Stimulated activated naive CD8-positive, alpha-beta T cell treated with anti-CD3 and anti-CD28 coated beads, Interleukin-15, amount 100 ng/mL, for 72 hours (primary cell): ENCODE data around the gene SYMPK.
"Not testable (repeated sequence)": the region's sequence is repeated elsewhere in the genome, so short reads cannot be mapped to it uniquely, and the experiment has no call there.

Source experiments
- ATAC-seq: fragments of 150-1000 bp; cut with Tn5 transposase; 2 replicates; pipeline ENCODE4 v1.10.0; 2021; ENCODE audit warnings: mild to moderate bottlenecking, moderate library complexity
- DNase-seq, 2 donors: peaks; one replicate each; pipeline ENCODE4 v3.0.0; 2021 to 2022
- H3K27ac Mint-ChIP-seq, 2 donors: one replicate each; pipeline ENCODE4 v1.8.0; 2022; ENCODE audit warnings: mild to moderate bottlenecking in 2 of 2, mixed read lengths in 2 of 2, moderate library complexity in 2 of 2
- H3K27me3 Mint-ChIP-seq: one replicate; pipeline ENCODE4 v1.8.0; 2022; ENCODE audit warnings: mixed read lengths
- H3K4me1 Mint-ChIP-seq: one replicate; pipeline ENCODE4 v1.8.0; 2022; ENCODE audit warnings: mild to moderate bottlenecking, mixed read lengths
- H3K4me3 Mint-ChIP-seq, 2 donors: one replicate each; pipeline ENCODE4 v1.8.0; 2022; ENCODE audit warnings: mild to moderate bottlenecking in 2 of 2, mixed read lengths in 2 of 2, moderate library complexity in 1 of 2
- H3K9me3 Mint-ChIP-seq, 2 donors: one replicate each; pipeline ENCODE4 v1.8.0; 2022; ENCODE audit warnings: mixed read lengths in 2 of 2

SYMPK gene

DNA sequence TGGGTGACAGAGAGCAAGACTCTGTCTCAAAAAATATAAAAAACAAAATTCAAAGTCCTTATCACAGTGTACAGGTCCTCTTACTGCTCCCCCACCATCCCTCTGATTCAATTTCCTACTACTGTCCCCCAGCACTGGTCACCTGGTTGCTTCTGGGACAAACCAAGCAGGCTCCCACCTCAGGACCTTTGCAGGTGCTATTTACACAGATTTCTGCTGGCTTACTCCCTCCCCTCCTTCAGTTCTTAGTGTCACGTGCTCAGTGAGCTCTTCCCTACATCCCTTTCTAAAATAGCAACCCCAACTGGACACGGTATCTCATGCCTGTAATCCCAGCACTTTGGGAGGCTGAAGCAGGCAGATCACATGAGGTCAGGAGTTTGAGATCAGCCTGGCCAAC lies 17.0 kb upstream of the SYMPK start:
- H3K4me1 Mint-ChIP-seq = peaks cover 51% of the 10 kb centered on the region
- no peak overlapping the region for H3K27ac Mint-ChIP-seq
- no peaks in the 10 kb centered on the region for H3K9me3 Mint-ChIP-seq
- ATAC-seq (no peak), DNase-seq (no peak)
- H3K4me3 Mint-ChIP-seq = no peak overlapping the region
- peaks cover 35% of the 10 kb centered on the region for H3K27me3 Mint-ChIP-seq

- no peak for ATAC-seq
- H3K4me3 Mint-ChIP-seq = no peak overlapping the region
- H3K9me3 Mint-ChIP-seq = no peaks in the 10 kb centered on the region
- H3K4me1 Mint-ChIP-seq = peaks cover 48% of the 10 kb centered on the region
- peaks cover 44% of the 10 kb centered on the region for H3K27me3 Mint-ChIP-seq
- DNase-seq = no peak
- H3K27ac Mint-ChIP-seq = no peak overlapping the region
Observed at GRCh38 chr19:45879055-45879454, 16.1 kb upstream of the SYMPK start.

GRCh38 chr19:45878043-45878794 lies 15.3 kb upstream of the SYMPK start:
- H3K4me1 Mint-ChIP-seq = peaks cover 39% of the 10 kb centered on the region
- H3K4me3 Mint-ChIP-seq = no peak overlapping the region
- ATAC-seq (peak; percentile 76), DNase-seq (no peak)
- H3K9me3 Mint-ChIP-seq = no peaks in the 10 kb centered on the region
- H3K27ac Mint-ChIP-seq = no peak overlapping the region
- H3K27me3 Mint-ChIP-seq = peaks cover 49% of the 10 kb centered on the region

DNA sequence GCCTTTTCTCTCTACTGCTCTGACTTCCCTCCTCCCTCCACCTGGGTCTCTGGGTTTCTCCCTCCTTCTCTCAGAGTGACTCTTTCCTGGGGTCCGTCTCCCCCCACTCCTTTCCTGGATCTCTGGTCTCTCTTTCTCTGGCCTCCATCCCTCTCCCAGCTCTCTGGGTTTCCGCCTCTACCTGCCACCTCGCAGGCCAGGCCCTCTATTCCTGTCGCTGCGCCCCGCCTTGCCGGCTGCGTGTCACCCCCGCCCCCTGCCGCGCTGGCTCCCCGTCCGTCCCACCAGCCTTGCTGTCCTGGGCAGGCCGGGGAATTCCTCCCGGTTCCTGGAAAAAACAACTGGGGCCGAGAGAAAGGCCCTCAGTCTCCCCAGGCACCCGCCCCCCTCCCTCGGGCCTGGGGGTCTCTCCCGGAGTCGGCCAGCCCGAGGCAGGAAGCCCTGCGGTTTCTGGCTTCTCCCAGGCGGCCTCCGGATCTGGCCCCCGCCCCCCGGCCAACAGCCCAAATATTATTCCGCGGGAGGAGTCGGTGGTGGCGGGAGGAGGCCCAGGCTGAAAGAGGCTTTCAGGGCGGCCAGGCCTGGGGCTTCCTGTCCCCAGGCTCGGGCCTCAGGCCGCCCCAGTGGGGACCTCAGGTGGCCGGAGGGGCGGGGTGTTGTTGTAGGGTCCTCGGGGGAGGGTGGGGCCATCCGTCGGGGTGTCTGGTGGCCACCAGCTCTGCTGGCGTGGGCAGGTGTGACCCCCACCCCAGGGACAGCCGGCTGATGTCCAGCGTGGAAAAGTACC lies 13.7 kb upstream of the SYMPK start:
- DNase-seq (peak; percentile 33 to 39), ATAC-seq (peak; percentile 54)
- Mint-ChIP-seq H3K9me3 (no peaks in the 10 kb centered on the region), H3K4me3 (peak overlapping the region; percentile 59 to 66), H3K27ac (peak overlapping the region in 1 of 2 donors; percentile 59), H3K4me1 (peaks cover 27% of the 10 kb centered on the region), H3K27me3 (peaks cover 49% of the 10 kb centered on the region)

DNA sequence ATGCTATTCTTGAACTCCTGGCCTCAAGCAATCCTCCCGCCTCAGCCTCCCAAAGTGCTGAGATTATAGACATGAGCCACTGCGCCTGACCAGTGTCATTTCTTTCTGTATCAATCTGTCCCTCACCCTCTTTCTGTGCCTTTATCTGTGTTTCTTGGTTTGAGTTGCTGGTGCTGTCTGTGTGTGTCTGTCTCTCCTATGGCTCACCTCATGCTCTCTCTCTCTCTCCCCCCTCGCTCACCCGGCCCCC lies 13.1 kb upstream of the SYMPK start:
- peaks cover 22% of the 10 kb centered on the region for H3K4me1 Mint-ChIP-seq
- H3K9me3 Mint-ChIP-seq = no peaks in the 10 kb centered on the region
- peak; percentile 78 for ATAC-seq
- peak overlapping the region; percentile 59 to 66 for H3K4me3 Mint-ChIP-seq
- H3K27me3 Mint-ChIP-seq = peaks cover 49% of the 10 kb centered on the region
- DNase-seq = no peak
- no peak overlapping the region for H3K27ac Mint-ChIP-seq

DNA sequence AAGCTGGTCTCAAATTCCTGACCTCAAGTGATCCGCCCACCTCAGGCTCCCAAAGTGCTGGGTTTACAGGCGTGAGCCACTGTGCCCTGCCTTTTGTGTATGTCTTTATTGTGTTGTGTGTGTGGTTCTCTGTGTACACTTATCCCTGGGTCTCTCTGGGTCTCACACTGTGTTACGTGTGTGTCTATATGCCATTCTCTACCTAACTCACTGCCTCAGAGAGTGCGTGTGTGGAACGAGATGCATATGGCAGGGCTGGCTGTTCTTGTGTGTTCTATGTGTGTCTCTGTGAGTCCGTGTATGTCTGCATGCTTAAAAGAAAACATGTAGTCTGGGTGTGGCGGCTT lies 11.6 kb upstream of the SYMPK start:
- peaks cover 49% of the 10 kb centered on the region for H3K27me3 Mint-ChIP-seq
- no peak for ATAC-seq
- no peak overlapping the region for H3K4me3 Mint-ChIP-seq
- no peak for DNase-seq
- no peaks in the 10 kb centered on the region for H3K9me3 Mint-ChIP-seq
- H3K27ac Mint-ChIP-seq = no peak overlapping the region
- H3K4me1 Mint-ChIP-seq = peaks cover 20% of the 10 kb centered on the region

DNA sequence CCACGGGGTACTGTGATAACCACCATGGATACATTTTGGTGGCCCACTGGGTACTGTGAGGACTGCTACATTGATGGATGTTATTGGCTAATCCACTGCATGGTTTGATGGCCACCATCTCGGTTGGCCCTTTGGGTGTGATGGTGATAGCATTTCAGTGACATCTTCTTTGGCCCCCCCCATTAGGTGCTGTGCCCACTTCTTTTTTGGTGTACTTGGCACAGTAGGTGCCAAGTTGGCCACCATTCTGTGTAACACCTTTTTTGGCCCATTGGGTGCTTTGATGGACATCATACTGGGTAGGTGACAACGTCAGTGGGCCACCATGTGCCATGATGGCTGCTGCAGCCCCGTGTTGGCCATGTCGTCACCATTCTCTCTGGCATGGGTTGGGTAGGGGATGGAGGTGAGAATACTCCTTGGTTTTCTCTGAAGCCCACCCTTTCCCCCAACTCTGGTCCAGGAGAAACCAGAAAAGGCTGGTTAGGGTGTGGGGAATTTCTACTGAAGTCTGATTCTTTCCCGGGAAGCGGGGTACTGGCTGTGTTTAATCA lies 10.3 kb upstream of the SYMPK start:
- DNase-seq (no peak), ATAC-seq (no peak)
- H3K4me3 Mint-ChIP-seq = no peak overlapping the region
- no peaks in the 10 kb centered on the region for H3K9me3 Mint-ChIP-seq
- H3K27ac Mint-ChIP-seq = no peak overlapping the region
- peaks cover 15% of the 10 kb centered on the region for H3K4me1 Mint-ChIP-seq
- H3K27me3 Mint-ChIP-seq = peaks cover 43% of the 10 kb centered on the region

DNA sequence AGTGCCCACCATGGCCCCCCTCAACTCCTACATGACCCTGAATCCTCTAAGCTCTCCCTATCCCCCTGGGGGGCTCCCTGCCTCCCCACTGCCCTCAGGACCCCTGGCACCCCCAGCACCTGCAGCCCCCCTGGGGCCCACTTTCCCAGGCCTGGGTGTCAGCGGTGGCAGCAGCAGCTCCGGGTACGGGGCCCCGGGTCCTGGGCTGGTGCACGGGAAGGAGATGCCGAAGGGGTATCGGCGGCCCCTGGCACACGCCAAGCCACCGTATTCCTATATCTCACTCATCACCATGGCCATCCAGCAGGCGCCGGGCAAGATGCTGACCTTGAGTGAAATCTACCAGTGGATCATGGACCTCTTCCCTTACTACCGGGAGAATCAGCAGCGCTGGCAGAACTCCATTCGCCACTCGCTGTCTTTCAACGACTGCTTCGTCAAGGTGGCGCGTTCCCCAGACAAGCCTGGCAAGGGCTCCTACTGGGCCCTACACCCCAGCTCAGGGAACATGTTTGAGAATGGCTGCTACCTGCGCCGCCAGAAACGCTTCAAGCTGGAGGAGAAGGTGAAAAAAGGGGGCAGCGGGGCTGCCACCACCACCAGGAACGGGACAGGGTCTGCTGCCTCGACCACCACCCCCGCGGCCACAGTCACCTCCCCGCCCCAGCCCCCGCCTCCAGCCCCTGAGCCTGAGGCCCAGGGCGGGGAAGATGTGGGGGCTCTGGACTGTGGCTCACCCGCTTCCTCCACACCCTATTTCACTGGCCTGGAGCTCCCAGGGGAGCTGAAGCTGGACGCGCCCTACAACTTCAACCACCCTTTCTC lies 9.4 kb upstream of the SYMPK start:
- H3K27ac Mint-ChIP-seq = no peak overlapping the region
- peaks cover 9% of the 10 kb centered on the region for H3K4me1 Mint-ChIP-seq
- ATAC-seq = no peak
- H3K27me3 Mint-ChIP-seq = peaks cover 34% of the 10 kb centered on the region
- H3K9me3 Mint-ChIP-seq = no peaks in the 10 kb centered on the region
- DNase-seq = no peak
- H3K4me3 Mint-ChIP-seq = no peak overlapping the region

DNA sequence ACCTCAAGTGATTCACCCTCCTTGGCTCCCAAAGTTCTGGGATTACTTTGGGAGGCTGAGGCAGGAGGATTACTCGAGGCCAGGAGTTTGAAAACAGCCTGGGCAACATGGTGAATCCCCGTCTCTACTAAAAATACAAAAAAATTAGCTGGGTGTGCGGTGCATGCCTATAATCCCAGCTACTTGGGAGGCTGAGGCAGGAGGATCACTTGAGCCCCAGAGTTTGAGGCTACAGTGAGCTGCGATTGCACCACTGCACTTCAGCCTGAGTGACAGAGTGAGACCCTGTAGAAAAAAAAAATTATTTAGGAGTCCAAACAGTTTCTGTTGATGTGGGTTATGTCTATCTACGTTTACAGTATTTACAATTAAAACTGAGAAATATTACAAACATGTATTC lies 7.9 kb upstream of the SYMPK start:
- peaks cover under 1% of the 10 kb centered on the region for H3K4me1 Mint-ChIP-seq
- ATAC-seq = no peak
- H3K9me3 Mint-ChIP-seq = no peaks in the 10 kb centered on the region
- H3K27me3 Mint-ChIP-seq = peaks cover 39% of the 10 kb centered on the region
- H3K4me3 Mint-ChIP-seq = no peak overlapping the region
- no peak overlapping the region for H3K27ac Mint-ChIP-seq
- DNase-seq = no peak

- not testable (repeated sequence) for ATAC-seq, H3K4me3 Mint-ChIP-seq, H3K9me3 Mint-ChIP-seq, DNase-seq, H3K27ac Mint-ChIP-seq
- Mint-ChIP-seq H3K4me1 (peaks cover 18% of the 10 kb centered on the region), H3K27me3 (peaks cover 43% of the 10 kb centered on the region)
Observed at GRCh38 chr19:45867241-45867640, 4.3 kb upstream of the SYMPK start.

DNA sequence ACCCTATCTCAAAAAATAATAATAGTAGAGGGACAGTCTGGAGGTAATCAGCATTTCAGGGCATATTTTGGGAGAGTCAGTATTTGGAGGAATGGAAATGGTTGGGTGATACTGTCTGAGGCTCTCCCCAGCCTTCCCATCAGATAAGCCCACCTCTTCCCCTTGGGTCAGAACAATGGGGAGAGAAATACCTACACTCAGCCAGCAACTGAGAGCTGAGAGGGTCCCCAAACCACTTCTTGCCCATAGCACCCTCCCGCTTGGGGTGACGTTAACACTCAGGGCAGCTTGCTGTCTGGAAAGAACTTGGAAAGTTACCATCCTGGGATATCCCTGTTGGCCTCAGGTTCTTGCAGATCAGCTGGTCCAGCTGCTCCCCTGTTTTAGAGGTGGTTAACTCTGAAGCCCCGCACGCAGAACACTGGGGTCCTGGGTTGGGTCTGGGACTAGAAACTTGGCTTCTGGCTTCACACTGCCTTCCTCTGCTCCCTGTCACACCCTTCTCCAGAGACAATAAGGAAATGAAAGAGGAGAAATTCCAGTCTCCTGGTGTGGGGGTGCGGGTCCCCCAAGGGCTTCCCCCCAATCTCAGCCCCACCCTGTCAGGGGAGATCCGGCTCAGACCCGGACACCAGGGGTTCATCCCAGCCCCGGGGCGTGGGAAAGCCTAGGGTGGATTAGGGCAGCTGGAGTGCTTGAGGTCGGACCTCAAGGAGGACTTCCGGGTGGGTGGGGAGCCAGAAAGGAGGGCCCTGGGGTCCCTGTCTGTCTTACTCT lies 3.6 kb upstream of the SYMPK start:
- H3K9me3 Mint-ChIP-seq = no peaks in the 10 kb centered on the region
- no peak for DNase-seq
- H3K27me3 Mint-ChIP-seq = peaks cover 43% of the 10 kb centered on the region
- no peak overlapping the region for H3K27ac Mint-ChIP-seq
- no peak for ATAC-seq
- peaks cover 25% of the 10 kb centered on the region for H3K4me1 Mint-ChIP-seq
- no peak overlapping the region for H3K4me3 Mint-ChIP-seq

- ATAC-seq (no peak), DNase-seq (no peak)
- Mint-ChIP-seq H3K9me3 (no peaks in the 10 kb centered on the region), H3K27ac (no peak overlapping the region), H3K4me1 (peaks cover 34% of the 10 kb centered on the region), H3K27me3 (peaks cover 43% of the 10 kb centered on the region), H3K4me3 (no peak overlapping the region)
Observed at GRCh38 chr19:45865269-45865948, 2.5 kb upstream of the SYMPK start.

- peak overlapping the region; percentile 70 to 75 for H3K4me3 Mint-ChIP-seq
- DNase-seq = no peak
- H3K27me3 Mint-ChIP-seq = peaks cover 43% of the 10 kb centered on the region
- no peaks in the 10 kb centered on the region for H3K9me3 Mint-ChIP-seq
- H3K4me1 Mint-ChIP-seq = peaks cover 39% of the 10 kb centered on the region
- ATAC-seq = no peak
- no peak overlapping the region for H3K27ac Mint-ChIP-seq
Observed at GRCh38 chr19:45864629-45865082, 1.7 kb upstream of the SYMPK start.

GRCh38 chr19:45863840-45864628 lies 1.1 kb upstream of the SYMPK start, which contains the start of gene FOXA3:
TSS of gene FOXA3 (plus strand) at chr19:45864326. CDS start at chr19:45864457, 131 bp downstream.
- peaks cover 43% of the 10 kb centered on the region for H3K27me3 Mint-ChIP-seq
- H3K27ac Mint-ChIP-seq = peak within 1 kb of the TSS; percentile 94 to 96
- H3K4me1 Mint-ChIP-seq = peaks cover 39% of the 10 kb centered on the region
- ATAC-seq = peak; percentile 54
- DNase-seq = peak; percentile 71 to 77
- H3K9me3 Mint-ChIP-seq = no peaks in the 10 kb centered on the region
- peak within 1 kb of the TSS; percentile 94 to 98 for H3K4me3 Mint-ChIP-seq
